Activated CD8-positive, alpha-beta memory T cell treated with anti-CD3 and anti-CD28 coated beads, Interleukin-2, amount 50 U/mL, for 24 hours (primary cell): ENCODE measurements around the gene GTF2E1.
"Not testable (repeated sequence)": the region's sequence is repeated elsewhere in the genome, so short reads cannot be mapped to it uniquely, and the experiment has no call there.

Experiments used
- DNase-seq: peaks from one replicate; pipeline ENCODE4 v3.0.0-alpha.2; 2020; ENCODE audit errors: extremely low read depth

Gene GTF2E1

GRCh38 chr3:120742198-120742848, at the start of gene GTF2E1, which contains the start of gene RABL3:
Gene GTF2E1, plus strand, starts transcription at chr3:120742744. Its CDS starts 7,809 bp downstream, at chr3:120750553.
Gene RABL3, minus strand, starts transcription at chr3:120742516. Its CDS starts 9 bp downstream, at chr3:120742507.
- peak; percentile 98 for DNase-seq

GRCh38 chr3:120693439-120694171, 48.9 kb upstream of the GTF2E1 start:
- no peak for DNase-seq

GRCh38 chr3:120699333-120699732, 43.2 kb upstream of the GTF2E1 start:
- no peak for DNase-seq

DNA sequence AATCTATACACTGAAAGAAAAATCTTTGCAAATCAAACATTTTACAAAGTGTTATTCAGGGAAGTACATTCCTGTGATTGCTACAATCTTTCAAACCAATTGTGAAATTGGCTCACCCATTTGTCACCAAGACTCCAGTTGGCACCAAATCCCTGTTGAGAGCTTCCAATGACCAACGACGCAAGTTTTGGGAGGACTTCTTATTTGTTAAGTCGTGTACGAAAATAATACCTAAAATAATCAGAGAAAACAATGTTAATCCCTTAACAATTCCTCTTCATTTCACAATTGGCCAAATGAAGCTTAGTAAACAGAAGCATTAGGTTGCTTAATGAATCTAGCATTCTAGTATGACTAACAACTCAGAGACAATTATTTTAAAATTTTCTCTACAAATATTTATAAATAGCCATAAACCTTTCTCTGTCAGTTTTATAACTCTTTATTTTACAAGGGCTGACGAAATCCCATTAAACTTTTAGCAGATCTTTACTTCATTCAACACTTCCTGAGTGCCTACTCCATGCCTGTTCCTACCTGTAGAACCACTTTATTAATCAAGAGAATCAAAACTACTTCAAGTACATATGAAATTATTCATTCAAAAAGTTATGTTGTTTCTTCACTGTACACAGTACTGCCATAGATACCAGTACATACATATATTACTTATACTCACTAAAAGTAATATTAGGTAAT, 36.5 kb upstream of the GTF2E1 start:
- DNase-seq, result no peak

DNA sequence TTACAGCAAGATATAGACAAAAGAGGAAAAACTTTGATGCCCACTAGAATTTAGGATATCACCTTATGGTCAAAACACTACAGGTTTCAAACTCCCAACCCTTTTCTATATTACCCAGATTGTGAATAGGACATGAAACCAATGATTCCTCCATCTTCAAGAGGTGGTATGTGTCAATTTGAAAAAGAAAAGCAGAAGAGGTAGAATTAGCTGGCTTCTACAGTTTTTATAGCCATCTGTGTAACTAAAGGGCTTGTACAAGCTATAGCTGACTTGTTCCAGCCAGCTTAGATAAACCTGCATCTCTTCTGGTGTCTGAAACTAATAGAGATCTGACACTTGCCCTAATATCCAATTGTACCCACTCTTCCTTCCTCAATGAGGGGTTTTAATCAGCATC, 35.6 kb upstream of the GTF2E1 start:
- no peak for DNase-seq

GRCh38 chr3:120708408-120708807, 34.1 kb upstream of the GTF2E1 start:
- DNase-seq, result no peak

DNA sequence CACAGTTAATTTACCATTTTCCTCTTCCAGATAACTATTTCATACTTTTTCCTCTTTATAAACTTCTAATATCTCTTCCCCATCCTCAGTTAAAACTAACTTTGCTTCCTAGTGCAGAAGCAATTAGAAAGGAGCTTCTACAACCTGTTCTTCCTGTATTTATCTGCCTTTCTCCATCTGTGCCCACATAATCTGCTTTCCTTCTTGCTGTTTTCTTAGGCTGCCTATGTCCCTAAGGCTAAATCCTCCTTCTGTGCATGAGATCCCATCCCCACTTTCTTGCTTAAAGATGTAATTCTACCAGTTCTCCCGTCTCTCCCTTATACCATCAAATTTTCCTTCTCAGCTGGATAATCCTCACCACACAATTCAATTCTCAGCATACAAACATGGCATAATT, 32.2 kb upstream of the GTF2E1 start:
- DNase-seq, result no peak

GRCh38 chr3:120713262-120713661, 29.3 kb upstream of the GTF2E1 start:
- no peak for DNase-seq

DNA sequence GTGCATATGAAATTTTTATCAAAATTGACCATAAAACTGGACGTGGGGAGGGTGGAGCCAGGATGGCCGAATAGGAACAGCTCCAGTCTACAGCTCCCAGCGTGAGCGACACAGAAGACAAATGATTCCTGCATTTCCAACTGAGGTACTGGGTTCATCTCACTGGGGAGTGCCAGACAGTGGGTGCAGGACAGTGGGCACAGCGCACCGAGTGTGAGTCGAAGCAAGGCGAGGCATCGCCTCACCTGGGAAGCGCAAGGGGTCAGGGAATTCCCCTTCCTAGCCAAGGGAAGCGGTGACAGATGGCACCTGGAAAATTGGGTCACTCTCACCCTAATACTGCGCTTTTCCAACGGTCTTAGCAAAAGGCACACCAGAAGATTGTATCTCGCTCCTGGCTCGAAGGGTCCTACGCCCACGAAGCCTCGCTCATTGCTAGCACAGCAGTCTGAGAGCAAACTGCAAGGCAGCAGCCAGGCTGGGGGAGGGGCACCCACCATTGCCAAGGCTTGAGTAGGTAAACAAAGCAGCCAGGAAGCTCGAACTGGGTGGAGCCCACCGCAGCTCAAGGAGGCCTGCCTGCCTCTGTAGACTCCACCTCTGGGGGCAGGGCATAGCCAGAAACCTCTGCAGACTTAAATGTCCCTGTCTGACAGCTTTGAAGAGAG, 23.2 kb upstream of the GTF2E1 start:
- not testable (repeated sequence) for DNase-seq

GRCh38 chr3:120726791-120727190, 15.8 kb upstream of the GTF2E1 start:
- no peak for DNase-seq

GRCh38 chr3:120730576-120731542, 11.7 kb upstream of the GTF2E1 start:
- no peak for DNase-seq

DNA sequence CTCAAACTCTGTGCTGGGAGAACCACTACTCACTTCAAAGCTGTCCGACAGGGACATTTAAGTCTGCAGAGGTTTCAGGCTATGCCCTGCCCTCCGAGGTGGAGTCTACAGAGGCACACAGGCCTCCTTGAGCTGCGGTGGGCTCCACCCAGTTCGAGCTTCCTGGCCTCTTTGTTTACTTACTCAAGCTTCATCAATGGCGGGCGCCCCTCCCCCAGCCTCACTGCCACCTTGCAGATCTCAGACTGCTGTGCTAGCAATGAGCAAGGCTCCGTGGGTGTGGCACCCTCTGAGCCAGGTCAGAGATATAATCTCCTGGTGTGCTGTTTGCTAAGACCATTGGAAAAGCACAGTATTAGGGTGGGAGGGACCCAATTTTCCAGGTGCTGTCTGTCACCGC, 4.5 kb upstream of the GTF2E1 start:
- not testable (repeated sequence) for DNase-seq

- no peak for DNase-seq
Observed at GRCh38 chr3:120741320-120741719, 1.2 kb upstream of the GTF2E1 start.

DNA sequence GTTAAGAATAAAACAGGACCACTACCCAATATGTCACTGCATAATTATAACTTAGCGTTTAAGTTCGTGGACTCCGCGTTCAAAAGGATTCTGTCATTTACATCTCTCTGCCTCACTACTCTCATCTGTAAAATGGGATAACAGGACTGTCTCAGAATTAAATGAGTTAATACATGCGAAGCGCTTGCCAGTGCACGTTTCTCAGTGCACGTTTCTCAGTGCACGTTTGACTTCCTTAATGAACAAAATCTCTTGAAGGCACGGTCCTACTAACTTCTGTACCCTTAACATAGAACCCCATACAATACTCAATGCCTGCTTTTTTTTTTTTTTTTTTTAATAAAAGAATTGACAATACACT, 727 bp upstream of the GTF2E1 start:
- DNase-seq, result no peak

GRCh38 chr3:120742849-120743365, 363 bp downstream of the GTF2E1 start:
- no peak for DNase-seq

GRCh38 chr3:120743556-120744195, 1.1 kb downstream of the GTF2E1 start:
- DNase-seq, result no peak

- no peak for DNase-seq
Observed at GRCh38 chr3:120745466-120745865, 2.9 kb downstream of the GTF2E1 start.

GRCh38 chr3:120749843-120750242, 7.3 kb downstream of the GTF2E1 start:
- DNase-seq, result no peak

DNA sequence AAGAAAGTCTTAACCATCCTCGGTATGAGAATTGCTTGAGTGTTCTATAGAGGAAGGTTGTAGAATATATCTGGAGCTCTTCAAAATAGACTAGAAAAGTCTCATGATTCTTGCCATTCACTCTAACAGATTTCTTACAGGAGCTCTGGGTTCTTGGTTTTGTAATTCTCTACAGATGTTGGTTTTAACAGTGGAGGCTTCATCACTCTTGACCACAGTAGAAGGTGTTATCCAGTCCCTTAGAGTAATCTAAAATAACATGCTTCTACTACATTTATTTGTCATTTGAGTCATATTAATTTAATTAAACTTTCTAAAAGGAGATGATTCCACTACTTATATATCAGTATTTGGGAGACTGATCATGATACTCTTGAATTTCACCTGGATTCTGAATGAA, 9.7 kb downstream of the GTF2E1 start:
- no peak for DNase-seq

- no peak for DNase-seq
Observed at GRCh38 chr3:120752865-120753264, 10.3 kb downstream of the GTF2E1 start.
